ENCODE results near the gene LIMA1.

GRCh38 chr12:50201987-50202521, 81.3 kb downstream of the LIMA1 start:
- TF ChIP-seq CTCF (IDR thresholded peaks at IDR 0.05): no peak
- no peak for TF ChIP-seq POLR2A (IDR thresholded peaks at IDR 0.05)

Data from lower leg skin (tissue), 3 donors.